Measurements from ENCODE around the gene RUFY3. TPM values are rescaled to one million over a fixed set of nuclear protein-coding genes. Genes with fewer than 3 reads are reported as not detected.

Gene RUFY3
- total and polyA plus RNA-seq, 2 of the 13 experiments (the other 11 are each of a cell fraction or from before 2014, with no cell fraction given) = 17.9 to 25.3 TPM

GRCh38 chr4:70754990-70755688 lies 33.4 kb downstream of the RUFY3 start:
- Histone ChIP-seq H3K79me2 (ENCODE audit: insufficient read depth, low read length) (no peaks in the 10 kb centered on the region), H3K36me3 (replicated peaks in 1 of 2; ENCODE audit: control insufficient read depth in 1 of 2, insufficient read depth in 2 of 2, low read length in 2 of 2) (no peaks in the 10 kb centered on the region), H3K4me3 (replicated peaks in 1 of 3; ENCODE audit: insufficient read depth in 1 of 3, low read depth in 2 of 3, low read length in 3 of 3) (no peak overlapping the region), H3K27ac (ENCODE audit: extremely low read length, insufficient read depth, low read length) (no peak overlapping the region), H3K9me3 (ENCODE audit: low read length) (no peaks in the 10 kb centered on the region), H4K20me1 (ENCODE audit: insufficient read depth, low read length) (no peaks in the 10 kb centered on the region), H3K9ac (ENCODE audit: insufficient read depth, low read depth, low read length) (no peak overlapping the region), H2AFZ (ENCODE audit: low read length) (no peak overlapping the region), H3K4me2 (ENCODE audit: low read depth, low read length) (no peak overlapping the region), H3K4me1 (ENCODE audit: insufficient read depth, low read length) (no peaks in the 10 kb centered on the region), H3K27me3 (ENCODE audit: control insufficient read depth in 1 of 2, insufficient read depth in 2 of 2, low read length in 2 of 2) (no peaks in the 10 kb centered on the region)
- CTCF ChIA-PET (ENCODE audit: low intra/inter-chr PET ratio, low total read pairs) = no interaction called here
- DNase-seq (ENCODE audit: low spot score) = no peak
- no peak for ATAC-seq
- intact Hi-C loops (cut with micrococcal nuclease; ENCODE audit: unreplicated experiment) (no loop called here), in situ Hi-C loops (cut with HindIII; ENCODE audit: extremely low pct_ligation_motif_present, low pct_unique_long_range_greater_than_20kb) (no loop called here)
- no TSS peak for BruUV-seq (replicated peaks)
- FAIRE-seq = no peak
- 99% methylated on average over 10 of the region's 10 CpGs for WGBS (ENCODE audit: low lambda C conversion rate)
- POLR2A ChIA-PET = no interaction called here
- TF ChIP-seq PHF8 (CRISPR knock-in tag; IDR thresholded peaks at IDR 0.05) (no peak), ZFP82 (CRISPR knock-in tag; IDR thresholded peaks at IDR 0.05; ENCODE audit: borderline replicate concordance) (no peak), ZNF510 (CRISPR knock-in tag; IDR thresholded peaks at IDR 0.05; ENCODE audit: low read depth) (no peak), U2AF1 (optimal IDR thresholded peaks at IDR 0.05; ENCODE audit: low read depth, low read length) (no peak), MAZ (IDR thresholded peaks at IDR 0.05; ENCODE audit: borderline replicate concordance, low read depth, low read length) (no peak), MAZ (CRISPR knock-in tag; IDR thresholded peaks at IDR 0.05; ENCODE audit: low read depth) (no peak), ARNTL (CRISPR knock-in tag; IDR thresholded peaks at IDR 0.05) (no peak), ZNF205 (CRISPR knock-in tag; IDR thresholded peaks at IDR 0.05) (no peak), ATAD3A (CRISPR knock-in tag; IDR thresholded peaks at IDR 0.05) (no peak), FLYWCH1 (CRISPR knock-in tag; IDR thresholded peaks at IDR 0.05) (no peak), ZBTB20 (CRISPR knock-in tag; IDR thresholded peaks at IDR 0.05; ENCODE audit: borderline replicate concordance, low read depth) (no peak), KLF16 (CRISPR knock-in tag; IDR thresholded peaks at IDR 0.05) (no peak)
- TF ChIP-seq, protein P1, sequence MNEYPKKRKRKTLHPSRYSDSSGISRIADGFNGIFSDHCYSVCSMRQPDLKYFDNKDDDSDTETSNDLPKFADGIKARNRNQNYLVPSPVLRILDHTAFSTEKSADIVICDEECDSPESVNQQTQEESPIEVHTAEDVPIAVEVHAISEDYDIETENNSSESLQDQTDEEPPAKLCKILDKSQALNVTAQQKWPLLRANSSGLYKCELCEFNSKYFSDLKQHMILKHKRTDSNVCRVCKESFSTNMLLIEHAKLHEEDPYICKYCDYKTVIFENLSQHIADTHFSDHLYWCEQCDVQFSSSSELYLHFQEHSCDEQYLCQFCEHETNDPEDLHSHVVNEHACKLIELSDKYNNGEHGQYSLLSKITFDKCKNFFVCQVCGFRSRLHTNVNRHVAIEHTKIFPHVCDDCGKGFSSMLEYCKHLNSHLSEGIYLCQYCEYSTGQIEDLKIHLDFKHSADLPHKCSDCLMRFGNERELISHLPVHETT (CRISPR knock-in tag; conservative IDR thresholded peaks at IDR 0.05) = no peak
- TF ChIP-seq, protein P2, sequence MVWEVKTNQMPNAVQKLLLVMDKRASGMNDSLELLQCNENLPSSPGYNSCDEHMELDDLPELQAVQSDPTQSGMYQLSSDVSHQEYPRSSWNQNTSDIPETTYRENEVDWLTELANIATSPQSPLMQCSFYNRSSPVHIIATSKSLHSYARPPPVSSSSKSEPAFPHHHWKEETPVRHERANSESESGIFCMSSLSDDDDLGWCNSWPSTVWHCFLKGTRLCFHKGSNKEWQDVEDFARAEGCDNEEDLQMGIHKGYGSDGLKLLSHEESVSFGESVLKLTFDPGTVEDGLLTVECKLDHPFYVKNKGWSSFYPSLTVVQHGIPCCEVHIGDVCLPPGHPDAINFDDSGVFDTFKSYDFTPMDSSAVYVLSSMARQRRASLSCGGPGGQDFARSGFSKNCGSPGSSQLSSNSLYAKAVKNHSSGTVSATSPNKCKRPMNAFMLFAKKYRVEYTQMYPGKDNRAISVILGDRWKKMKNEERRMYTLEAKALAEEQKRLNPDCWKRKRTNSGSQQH (CRISPR knock-in tag; IDR thresholded peaks at IDR 0.05; ENCODE audit: low read depth) = no peak
- TF ChIP-seq, protein P3, sequence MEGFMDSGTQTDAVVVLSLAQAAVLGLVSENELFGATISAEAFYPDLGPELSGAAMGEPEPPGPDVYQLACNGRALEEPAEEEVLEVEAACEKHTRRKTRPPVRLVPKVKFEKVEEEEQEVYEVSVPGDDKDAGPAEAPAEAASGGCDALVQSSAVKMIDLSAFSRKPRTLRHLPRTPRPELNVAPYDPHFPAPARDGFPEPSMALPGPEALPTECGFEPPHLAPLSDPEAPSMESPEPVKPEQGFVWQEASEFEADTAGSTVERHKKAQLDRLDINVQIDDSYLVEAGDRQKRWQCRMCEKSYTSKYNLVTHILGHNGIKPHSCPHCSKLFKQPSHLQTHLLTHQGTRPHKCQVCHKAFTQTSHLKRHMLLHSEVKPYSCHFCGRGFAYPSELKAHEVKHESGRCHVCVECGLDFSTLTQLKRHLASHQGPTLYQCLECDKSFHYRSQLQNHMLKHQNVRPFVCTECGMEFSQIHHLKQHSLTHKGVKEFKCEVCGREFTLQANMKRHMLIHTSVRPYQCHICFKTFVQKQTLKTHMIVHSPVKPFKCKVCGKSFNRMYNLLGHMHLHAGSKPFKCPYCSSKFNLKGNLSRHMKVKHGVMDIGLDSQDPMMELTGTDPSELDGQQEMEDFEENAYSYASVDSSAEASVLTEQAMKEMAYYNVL (CRISPR knock-in tag; IDR thresholded peaks at IDR 0.05; ENCODE audit: borderline replicate concordance) = no peak
- TF ChIP-seq, protein P4, sequence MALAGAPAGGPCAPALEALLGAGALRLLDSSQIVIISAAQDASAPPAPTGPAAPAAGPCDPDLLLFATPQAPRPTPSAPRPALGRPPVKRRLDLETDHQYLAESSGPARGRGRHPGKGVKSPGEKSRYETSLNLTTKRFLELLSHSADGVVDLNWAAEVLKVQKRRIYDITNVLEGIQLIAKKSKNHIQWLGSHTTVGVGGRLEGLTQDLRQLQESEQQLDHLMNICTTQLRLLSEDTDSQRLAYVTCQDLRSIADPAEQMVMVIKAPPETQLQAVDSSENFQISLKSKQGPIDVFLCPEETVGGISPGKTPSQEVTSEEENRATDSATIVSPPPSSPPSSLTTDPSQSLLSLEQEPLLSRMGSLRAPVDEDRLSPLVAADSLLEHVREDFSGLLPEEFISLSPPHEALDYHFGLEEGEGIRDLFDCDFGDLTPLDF (CRISPR knock-in tag; IDR thresholded peaks at IDR 0.05) = no peak
- TF ChIP-seq, protein P5, sequence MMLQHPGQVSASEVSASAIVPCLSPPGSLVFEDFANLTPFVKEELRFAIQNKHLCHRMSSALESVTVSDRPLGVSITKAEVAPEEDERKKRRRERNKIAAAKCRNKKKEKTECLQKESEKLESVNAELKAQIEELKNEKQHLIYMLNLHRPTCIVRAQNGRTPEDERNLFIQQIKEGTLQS (CRISPR knock-in tag; IDR thresholded peaks at IDR 0.05) = no peak
